ENCODE measurements around the gene SPNS1.
"Not testable (repeated sequence)": the region's sequence is repeated elsewhere in the genome, so short reads cannot be mapped to it uniquely, and the experiment has no call there.

SPNS1 gene

GRCh38 chr16:28958836-28959235 lies 15.7 kb upstream of the SPNS1 start:
- no peak for DNase-seq

- no peak for DNase-seq
Measured at GRCh38 chr16:28964072-28964471, 10.5 kb upstream of the SPNS1 start.

GRCh38 chr16:28964496-28964895 lies 10.1 kb upstream of the SPNS1 start:
- no peak for DNase-seq

- no peak for DNase-seq
Measured at GRCh38 chr16:28967156-28967555, 7.4 kb upstream of the SPNS1 start.

GRCh38 chr16:28969696-28970095 lies 4.9 kb upstream of the SPNS1 start:
- DNase-seq = not testable (repeated sequence)

- DNase-seq = peak; percentile 65 to 89
Measured at GRCh38 chr16:28974007-28974436, 556 bp upstream of the SPNS1 start.

GRCh38 chr16:28975158-28975599 lies 601 bp downstream of the SPNS1 start:
- DNase-seq = no peak

GRCh38 chr16:28977703-28978662 lies 3.4 kb downstream of the SPNS1 start:
- DNase-seq = peak in 1 of 2 experiments; percentile 26

GRCh38 chr16:28980330-28980729 lies 5.8 kb downstream of the SPNS1 start:
- not testable (repeated sequence) for DNase-seq

GRCh38 chr16:28980929-28981328 lies 6.4 kb downstream of the SPNS1 start:
- no peak for DNase-seq

- DNase-seq = no peak
Measured at GRCh38 chr16:28981517-28981916, 6.9 kb downstream of the SPNS1 start.

GRCh38 chr16:28982418-28982817 lies 7.8 kb downstream of the SPNS1 start:
- DNase-seq = no peak

- DNase-seq = no peak
Measured at GRCh38 chr16:28982949-28983348, 8.4 kb downstream of the SPNS1 start.

GRCh38 chr16:28983644-28984043 lies 9.1 kb downstream of the SPNS1 start:
- no peak for DNase-seq

GRCh38 chr16:28984091-28984490 lies 9.5 kb downstream of the SPNS1 start:
- DNase-seq = no peak

- DNase-seq = no peak
Measured at GRCh38 chr16:28984619-28985135, 10.1 kb downstream of the SPNS1 start, which contains the start of gene LAT. Gene LAT, plus strand, starts transcription at chr16:28985052. Its CDS starts 366 bp downstream, at chr16:28985418.

GRCh38 chr16:28985211-28986041 lies 10.8 kb downstream of the SPNS1 start:
- DNase-seq = no peak

- DNase-seq = no peak
Measured at GRCh38 chr16:28986046-28986445, 11.5 kb downstream of the SPNS1 start.

GRCh38 chr16:28986492-28986891 lies 11.9 kb downstream of the SPNS1 start:
- DNase-seq = no peak

GRCh38 chr16:28987170-28987853 lies 12.7 kb downstream of the SPNS1 start:
- DNase-seq = no peak

GRCh38 chr16:28989363-28989762 lies 14.8 kb downstream of the SPNS1 start:
- no peak for DNase-seq

GRCh38 chr16:28990375-28991040 lies 15.9 kb downstream of the SPNS1 start:
- no peak for DNase-seq
